ENCODE data around the gene USP48.
A peak's percentile ranks its signal among the peaks of the same experiment; 100 is the strongest.

Gene USP48

GRCh38 chr1:21732664-21733063 is 50.3 kb downstream of the USP48 start:
- Histone ChIP-seq H3K36me3 (ENCODE audit: control insufficient read depth in 2 of 2, insufficient read depth in 1 of 2, low read length in 2 of 2) (peaks cover 37 to 71% of the 10 kb centered on the region in 2 experiments), H3K4me3 (ENCODE audit: low read depth, low read length) (no peak overlapping the region), H3K4me1 (ENCODE audit: control insufficient read depth, insufficient read depth, low read length) (no peaks in the 10 kb centered on the region), H3K9me3 (ENCODE audit: control insufficient read depth, insufficient read depth, low read depth, low read length) (no peaks in the 10 kb centered on the region), H3K27ac (ENCODE audit: extremely low read depth, low read depth, low read length) (no peak overlapping the region)
- ChIA-PET POLR2A (no interaction called here), CTCF (no interaction called here)
- TF ChIP-seq ZNF148 (tag by site-specific recombination; IDR thresholded peaks at IDR 0.05; ENCODE audit: borderline replicate concordance): no peak
- TF ChIP-seq ZNF629 (tag by site-specific recombination; IDR thresholded peaks at IDR 0.05): 0 out of 2 replicates have a peak, but pooled peaks have one; percentile 24
- TF ChIP-seq, protein P1, sequence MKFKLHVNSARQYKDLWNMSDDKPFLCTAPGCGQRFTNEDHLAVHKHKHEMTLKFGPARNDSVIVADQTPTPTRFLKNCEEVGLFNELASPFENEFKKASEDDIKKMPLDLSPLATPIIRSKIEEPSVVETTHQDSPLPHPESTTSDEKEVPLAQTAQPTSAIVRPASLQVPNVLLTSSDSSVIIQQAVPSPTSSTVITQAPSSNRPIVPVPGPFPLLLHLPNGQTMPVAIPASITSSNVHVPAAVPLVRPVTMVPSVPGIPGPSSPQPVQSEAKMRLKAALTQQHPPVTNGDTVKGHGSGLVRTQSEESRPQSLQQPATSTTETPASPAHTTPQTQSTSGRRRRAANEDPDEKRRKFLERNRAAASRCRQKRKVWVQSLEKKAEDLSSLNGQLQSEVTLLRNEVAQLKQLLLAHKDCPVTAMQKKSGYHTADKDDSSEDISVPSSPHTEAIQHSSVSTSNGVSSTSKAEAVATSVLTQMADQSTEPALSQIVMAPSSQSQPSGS (tag by site-specific recombination; IDR thresholded peaks at IDR 0.05; ENCODE audit: low read depth): peak; percentile 81

DNA sequence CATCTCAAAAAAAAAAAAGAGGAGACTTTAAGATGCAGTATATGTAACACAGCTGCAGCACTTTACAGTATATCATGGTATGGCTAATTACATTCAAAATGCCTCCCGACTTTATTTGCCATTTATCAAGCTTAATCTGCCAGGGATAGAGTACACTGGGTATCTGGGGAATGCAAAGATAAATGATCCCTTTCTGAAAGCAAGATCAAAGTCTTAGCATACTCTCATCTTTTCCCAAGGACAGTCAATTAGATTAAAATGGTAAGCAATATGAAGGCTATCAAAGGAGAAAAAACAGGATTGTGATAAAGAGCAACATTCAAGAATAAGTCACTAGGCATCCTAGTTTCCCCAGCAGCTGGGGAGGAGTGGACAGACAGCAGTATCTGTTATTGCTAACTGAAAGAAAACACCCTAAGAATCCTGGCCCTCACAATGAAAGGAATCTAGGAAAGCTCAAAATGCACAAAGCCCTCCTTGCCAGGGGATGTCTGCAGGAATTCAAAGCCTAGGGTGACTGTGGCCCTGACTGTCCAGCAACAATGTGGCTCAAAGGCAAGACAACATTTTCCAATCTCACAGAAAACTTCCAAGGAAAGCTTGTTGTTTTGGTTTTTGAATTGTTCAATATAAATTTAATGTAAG is 57.1 kb downstream of the USP48 start:
- no peak for TF ChIP-seq TRIM28 (IDR thresholded peaks at IDR 0.05; ENCODE audit: borderline replicate concordance, low read length)
- TF ChIP-seq ZNF157 (tag by site-specific recombination; IDR thresholded peaks at IDR 0.05): no peak
- TF ChIP-seq ZNF707 (tag by site-specific recombination; IDR thresholded peaks at IDR 0.05): no peak
- TF ChIP-seq SP7 (tag by site-specific recombination; IDR thresholded peaks at IDR 0.05): no peak
- no peak for TF ChIP-seq ZNF354C (tag by site-specific recombination; IDR thresholded peaks at IDR 0.05; ENCODE audit: borderline replicate concordance, low read depth)
- ChIA-PET POLR2A (interaction anchor here (1.1 kb wide), 1 partner anchor 28 kb away, joined by 3 read pairs; no protein-coding TSS in a partner anchor), CTCF (no interaction called here)
- Histone ChIP-seq H3K4me1 (ENCODE audit: control insufficient read depth, insufficient read depth, low read length) (no peaks in the 10 kb centered on the region), H3K4me3 (ENCODE audit: low read depth, low read length) (no peak overlapping the region), H3K27ac (ENCODE audit: extremely low read depth, low read depth, low read length) (no peak overlapping the region), H3K36me3 (ENCODE audit: control insufficient read depth in 2 of 2, insufficient read depth in 1 of 2, low read length in 2 of 2) (peaks cover 17 to 83% of the 10 kb centered on the region in 2 experiments), H3K9me3 (ENCODE audit: control insufficient read depth, insufficient read depth, low read depth, low read length) (no peaks in the 10 kb centered on the region)

GRCh38 chr1:21724570-21724969 is 58.4 kb downstream of the USP48 start:
- Histone ChIP-seq H3K9me3 (ENCODE audit: control insufficient read depth, insufficient read depth, low read depth, low read length) (no peaks in the 10 kb centered on the region), H3K27ac (ENCODE audit: extremely low read depth, low read depth, low read length) (no peak overlapping the region), H3K36me3 (ENCODE audit: control insufficient read depth in 2 of 2, insufficient read depth in 1 of 2, low read length in 2 of 2) (peaks cover 24 to 92% of the 10 kb centered on the region in 2 experiments), H3K4me1 (ENCODE audit: control insufficient read depth, insufficient read depth, low read length) (no peaks in the 10 kb centered on the region), H3K4me3 (ENCODE audit: low read depth, low read length) (no peak overlapping the region)
- CTCF ChIA-PET: interaction anchor here (0.5 kb wide), 1 partner anchor 1460 kb away, joined by 3 read pairs; no protein-coding TSS in a partner anchor
- POLR2A ChIA-PET: interaction anchor here (1.1 kb wide), 1 partner anchor 26 kb away, joined by 3 read pairs; no protein-coding TSS in a partner anchor
- no peak for TF ChIP-seq INSM2 (tag by site-specific recombination; IDR thresholded peaks at IDR 0.05)
- TF ChIP-seq ZNF223 (tag by site-specific recombination; IDR thresholded peaks at IDR 0.05): no peak
- TF ChIP-seq, protein P2, sequence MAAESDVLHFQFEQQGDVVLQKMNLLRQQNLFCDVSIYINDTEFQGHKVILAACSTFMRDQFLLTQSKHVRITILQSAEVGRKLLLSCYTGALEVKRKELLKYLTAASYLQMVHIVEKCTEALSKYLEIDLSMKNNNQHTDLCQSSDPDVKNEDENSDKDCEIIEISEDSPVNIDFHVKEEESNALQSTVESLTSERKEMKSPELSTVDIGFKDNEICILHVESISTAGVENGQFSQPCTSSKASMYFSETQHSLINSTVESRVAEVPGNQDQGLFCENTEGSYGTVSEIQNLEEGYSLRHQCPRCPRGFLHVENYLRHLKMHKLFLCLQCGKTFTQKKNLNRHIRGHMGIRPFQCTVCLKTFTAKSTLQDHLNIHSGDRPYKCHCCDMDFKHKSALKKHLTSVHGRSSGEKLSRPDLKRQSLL (tag by site-specific recombination; IDR thresholded peaks at IDR 0.05): no peak
- no peak for TF ChIP-seq ZNF843 (tag by site-specific recombination; IDR thresholded peaks at IDR 0.05)
- no peak for TF ChIP-seq ZNF501 (tag by site-specific recombination; IDR thresholded peaks at IDR 0.05)
- TF ChIP-seq ZNF785 (tag by site-specific recombination; IDR thresholded peaks at IDR 0.05): no peak
- no peak for TF ChIP-seq ZBTB26 (tag by site-specific recombination; optimal IDR thresholded peaks at IDR 0.05)
- no peak for TF ChIP-seq ZNF274 (IDR thresholded peaks at IDR 0.05; ENCODE audit: low read length)
- TF ChIP-seq ZNF274 (tag by site-specific recombination; IDR thresholded peaks at IDR 0.05; ENCODE audit: borderline replicate concordance): no peak
- TF ChIP-seq ZNF596 (tag by site-specific recombination; IDR thresholded peaks at IDR 0.05): no peak
- TF ChIP-seq ZNF133 (tag by site-specific recombination; IDR thresholded peaks at IDR 0.05): no peak
- TF ChIP-seq, protein P3, sequence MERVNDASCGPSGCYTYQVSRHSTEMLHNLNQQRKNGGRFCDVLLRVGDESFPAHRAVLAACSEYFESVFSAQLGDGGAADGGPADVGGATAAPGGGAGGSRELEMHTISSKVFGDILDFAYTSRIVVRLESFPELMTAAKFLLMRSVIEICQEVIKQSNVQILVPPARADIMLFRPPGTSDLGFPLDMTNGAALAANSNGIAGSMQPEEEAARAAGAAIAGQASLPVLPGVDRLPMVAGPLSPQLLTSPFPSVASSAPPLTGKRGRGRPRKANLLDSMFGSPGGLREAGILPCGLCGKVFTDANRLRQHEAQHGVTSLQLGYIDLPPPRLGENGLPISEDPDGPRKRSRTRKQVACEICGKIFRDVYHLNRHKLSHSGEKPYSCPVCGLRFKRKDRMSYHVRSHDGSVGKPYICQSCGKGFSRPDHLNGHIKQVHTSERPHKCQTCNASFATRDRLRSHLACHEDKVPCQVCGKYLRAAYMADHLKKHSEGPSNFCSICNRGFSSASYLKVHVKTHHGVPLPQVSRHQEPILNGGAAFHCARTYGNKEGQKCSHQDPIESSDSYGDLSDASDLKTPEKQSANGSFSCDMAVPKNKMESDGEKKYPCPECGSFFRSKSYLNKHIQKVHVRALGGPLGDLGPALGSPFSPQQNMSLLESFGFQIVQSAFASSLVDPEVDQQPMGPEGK (tag by site-specific recombination; IDR thresholded peaks at IDR 0.05): no peak
